HCT116 (cell line): ENCODE results near the gene APOBEC3B. TPM values are rescaled to one million over a fixed set of nuclear protein-coding genes. Genes with fewer than 3 reads are reported as not detected.

Source experiments
- ATAC-seq: fragments of 200-7000 bp; cut with Tn5 transposase; 2 replicates; pipeline ENCODE4 v1.9.1; 2020; ENCODE audit warnings: mild to moderate bottlenecking, moderate library complexity
- BruUV-seq: library from RNA; stranded (reverse); fragments of 400-500 nt; replicated peaks from 2 replicates; lab custom pipeline; 2021; lab: Mats Ljungman, UMichigan
- CTCF ChIA-PET: fragments of 300-600 bp; sonication (Branson Sonifier 250); formaldehyde crosslinking; loops from one replicate; lab custom pipeline; 2021; ENCODE audit warnings: antibody characterized with exemption; lab: Charles Lee
- POLR2A ChIA-PET: fragments of 300-600, 350-600 bp; sonication (Branson Sonifier 250); formaldehyde crosslinking; loops from one replicate; lab custom pipeline; 2021; ENCODE audit warnings: antibody characterized with exemption; lab: Charles Lee
- RAD21 ChIA-PET, 2 experiments: fragments of 300-600 bp; sonication (Branson Sonifier 250); formaldehyde crosslinking; loops; one replicate each; lab custom pipeline; 2023; ENCODE audit warnings: low total read pairs in 2 of 2; ENCODE audit not compliant: uncharacterized antibody in 2 of 2, unreplicated experiment in 2 of 2, low non-redundant PET in 1 of 2; lab: Charles Lee
- DNase-seq: peaks from one replicate; pipeline ENCODE4 v3.0.0-alpha.2; 2010; ENCODE audit warnings: low read depth, low spot score
- H2AFZ ChIP-seq: fragments of 200-600 bp; shearing (Covaris generic), sonication (generic); 2 replicates; pipeline ENCODE4 v1.6.1; 2017; ENCODE audit warnings: low read depth, mixed run types, mixed read lengths, antibody characterized with exemption, low read length; ENCODE audit not compliant: poor library complexity, severe bottlenecking
- H3K27ac ChIP-seq: 2 replicates; pipeline ENCODE4 v1.5.1; 2012; ENCODE audit warnings: low read depth, low read length
- H3K27me3 ChIP-seq: fragments of 200-600 bp; sonication (generic); 2 replicates; pipeline ENCODE4 v1.6.1; 2016; ENCODE audit warnings: mixed run types, low read length, mixed read lengths; ENCODE audit not compliant: insufficient read depth
- H3K36me3 ChIP-seq, 2 experiments: fragments of 200-500 bp in 1 of 2; fragments of 200-600 bp in 1 of 2; sonication (Bioruptor generic) in 1 of 2; sonication (generic) in 1 of 2; 2 replicates each; pipeline versions ENCODE4 v1.5.1 to v1.6.1; 2014 to 2016; ENCODE audit warnings: low read length in 2 of 2, inconsistent platforms in 1 of 2, mixed read lengths in 1 of 2, mixed run types in 1 of 2; ENCODE audit not compliant: insufficient read depth in 2 of 2, control insufficient read depth in 1 of 2
- H3K4me1 ChIP-seq, 2 experiments: fragments of 200-600 bp in 1 of 2; sonication (generic) in 1 of 2; 2 replicates each; pipeline versions ENCODE4 v1.5.1 to v1.6.1; 2012 to 2017; ENCODE audit warnings: low read length in 2 of 2, inconsistent platforms in 1 of 2, mild to moderate bottlenecking in 1 of 2, mixed read lengths in 1 of 2, mixed run types in 1 of 2, moderate library complexity in 1 of 2; ENCODE audit not compliant: insufficient read depth in 2 of 2, control insufficient read depth in 1 of 2
- H3K4me2 ChIP-seq: fragments of 200-600 bp; sonication (generic); 2 replicates; pipeline ENCODE4 v1.6.1; 2017; ENCODE audit warnings: mixed run types, low read length, mixed read lengths
- H3K4me3 ChIP-seq, 2 experiments: fragments of 200-600 bp in 1 of 2; sonication (generic) in 1 of 2; replicated peaks in 1 of 2; 2 replicates each; pipeline ENCODE4 v1.5.1; 2011 to 2016; ENCODE audit warnings: low read length in 2 of 2, control low read depth in 1 of 2, low read depth in 1 of 2, mild to moderate bottlenecking in 1 of 2, mixed read lengths in 1 of 2, mixed run types in 1 of 2
- H3K79me2 ChIP-seq: fragments of 200-600 bp; sonication (generic); 2 replicates; pipeline ENCODE4 v1.6.1; 2017; ENCODE audit warnings: mild to moderate bottlenecking, mixed run types, low read length, moderate library complexity, mixed read lengths; ENCODE audit not compliant: insufficient read depth
- H3K9ac ChIP-seq: fragments of 200-600 bp; sonication (generic); 2 replicates; pipeline ENCODE4 v1.6.1; 2016; ENCODE audit warnings: low read length, mixed read lengths
- H3K9me2 ChIP-seq: fragments of 200-600 bp; sonication (generic), shearing (Covaris generic); 2 replicates; pipeline ENCODE4 v1.6.1; 2017; ENCODE audit warnings: mixed run types, mild to moderate bottlenecking, moderate library complexity; ENCODE audit not compliant: insufficient read depth
- H3K9me3 ChIP-seq, 2 experiments: fragments of 200-500 bp in 1 of 2; fragments of 200-600 bp in 1 of 2; sonication (Bioruptor generic) in 1 of 2; sonication (generic) in 1 of 2; 2 replicates each; pipeline ENCODE4 v1.6.1; 2014 to 2017; ENCODE audit warnings: low read length in 2 of 2, mixed read lengths in 2 of 2, inconsistent platforms in 1 of 2, low read depth in 1 of 2, mild to moderate bottlenecking in 1 of 2, mixed run types in 1 of 2, moderate library complexity in 1 of 2; ENCODE audit not compliant: control insufficient read depth in 1 of 2, insufficient read depth in 1 of 2
- H4K20me1 ChIP-seq: fragments of 200-600 bp; sonication (generic), shearing (Covaris generic); 2 replicates; pipeline ENCODE4 v1.6.1; 2017; ENCODE audit warnings: mixed run types, mild to moderate bottlenecking, moderate library complexity; ENCODE audit not compliant: insufficient read depth
- CBX3 ChIP-seq: IDR thresholded peaks from 2 replicates; pipeline ENCODE4 v1.6.1; 2012; ENCODE audit warnings: low read depth
- EGR1 ChIP-seq: IDR thresholded peaks from 2 replicates; pipeline ENCODE4 v1.6.1; 2012; ENCODE audit warnings: low read depth
- ELF1 ChIP-seq: IDR thresholded peaks from 2 replicates; pipeline ENCODE4 v1.6.1; 2012; ENCODE audit warnings: low read depth, borderline replicate concordance
- EZH2 ChIP-seq: fragments of 200-600 bp; sonication (generic); IDR thresholded peaks from 2 replicates; pipeline ENCODE4 v1.6.1; 2017; ENCODE audit warnings: antibody characterized with exemption, mixed run types
- EZH2phosphoT487 ChIP-seq: fragments of 200-600 bp; IDR thresholded peaks from 2 replicates; pipeline ENCODE4 v1.6.1; 2018; ENCODE audit warnings: antibody characterized with exemption, borderline replicate concordance
- FOSL1 ChIP-seq: IDR thresholded peaks from 2 replicates; pipeline ENCODE4 v1.6.1; 2012; ENCODE audit warnings: low read depth
- JUND ChIP-seq: IDR thresholded peaks from 2 replicates; pipeline ENCODE4 v1.6.1; 2012
- POLR2A ChIP-seq: IDR thresholded peaks from 2 replicates; pipeline ENCODE4 v1.7.0; 2011; ENCODE audit warnings: borderline replicate concordance; ENCODE audit not compliant: insufficient read depth, insufficient read length; ENCODE audit errors: extremely low read depth
- POLR2AphosphoS5 ChIP-seq: IDR thresholded peaks from 2 replicates; pipeline ENCODE4 v1.6.1; 2011; ENCODE audit warnings: mild to moderate bottlenecking, low read depth, low read length, moderate library complexity
- RAD21 ChIP-seq: IDR thresholded peaks from 2 replicates; pipeline ENCODE4 v1.6.1; 2012; ENCODE audit warnings: low read depth, mild to moderate bottlenecking
- SIN3A ChIP-seq: IDR thresholded peaks from 2 replicates; pipeline ENCODE4 v1.6.1; 2012; ENCODE audit warnings: low read depth
- SP1 ChIP-seq: IDR thresholded peaks from 2 replicates; pipeline ENCODE4 v1.6.1; 2012; ENCODE audit warnings: low read depth
- SRF ChIP-seq: IDR thresholded peaks from 2 replicates; pipeline ENCODE4 v1.6.1; 2012; ENCODE audit warnings: low read depth
- TCF7L2 ChIP-seq: IDR thresholded peaks from 2 replicates; pipeline ENCODE4 v1.7.0; 2011; ENCODE audit warnings: borderline replicate concordance, inconsistent platforms; ENCODE audit not compliant: insufficient read depth, insufficient read length; ENCODE audit errors: extremely low read depth
- ZFX ChIP-seq: fragments of 450-650 bp; IDR thresholded peaks from 2 replicates; pipeline ENCODE4 v1.6.1; 2017
- ZNF274 ChIP-seq: fragments of 200-500 bp; sonication (Bioruptor generic); IDR thresholded peaks from 2 replicates; pipeline ENCODE4 v1.6.1; 2014; ENCODE audit warnings: mild to moderate bottlenecking, low read depth, low read length, inconsistent platforms
- intact Hi-C: fragments of 100-400 bp; cut with micrococcal nuclease; formaldehyde crosslinking; loops from 2 replicates; pipeline ENCODE4 v1.10.0; 2022
- total RNA-seq: library from RNA; stranded (reverse); gene quantifications from one replicate; pipeline ENCODE4 v1.2.1, GENCODE V29; 2021; ENCODE audit not compliant: unreplicated experiment
- TF ChIP-seq, protein P1 (sequence below): IDR thresholded peaks from 2 replicates; pipeline ENCODE4 v1.6.1; 2011; ENCODE audit warnings: mild to moderate bottlenecking, low read length, moderate library complexity; ENCODE audit not compliant: insufficient replicate concordance; ENCODE audit errors: extremely low read depth
- TF ChIP-seq, protein P2 (sequence below): IDR thresholded peaks from 2 replicates; pipeline ENCODE4 v1.6.1; 2012
- TF ChIP-seq, protein P3 (sequence below), 3 experiments: fragments of 200-600 bp in 1 of 3; sonication (generic) in 1 of 3; IDR thresholded peaks in 2 of 3; conservative IDR thresholded peaks in 1 of 3; 2 replicates each; pipeline ENCODE4 v1.5.1; 2012 to 2017; ENCODE audit warnings: low read depth in 2 of 3, low read length in 2 of 3, antibody characterized with exemption in 1 of 3, borderline replicate concordance in 1 of 3, control low read depth in 1 of 3, mild to moderate bottlenecking in 1 of 3, mixed read lengths in 1 of 3, mixed run types in 1 of 3, moderate library complexity in 1 of 3; ENCODE audit not compliant: insufficient read depth in 1 of 3
- TF ChIP-seq, protein P4 (sequence below): IDR thresholded peaks from 2 replicates; pipeline ENCODE4 v1.6.1; 2012; ENCODE audit warnings: low read depth

APOBEC3B gene
- total RNA-seq, 1 experiment from 2014 or later: 10.3 TPM

DNA sequence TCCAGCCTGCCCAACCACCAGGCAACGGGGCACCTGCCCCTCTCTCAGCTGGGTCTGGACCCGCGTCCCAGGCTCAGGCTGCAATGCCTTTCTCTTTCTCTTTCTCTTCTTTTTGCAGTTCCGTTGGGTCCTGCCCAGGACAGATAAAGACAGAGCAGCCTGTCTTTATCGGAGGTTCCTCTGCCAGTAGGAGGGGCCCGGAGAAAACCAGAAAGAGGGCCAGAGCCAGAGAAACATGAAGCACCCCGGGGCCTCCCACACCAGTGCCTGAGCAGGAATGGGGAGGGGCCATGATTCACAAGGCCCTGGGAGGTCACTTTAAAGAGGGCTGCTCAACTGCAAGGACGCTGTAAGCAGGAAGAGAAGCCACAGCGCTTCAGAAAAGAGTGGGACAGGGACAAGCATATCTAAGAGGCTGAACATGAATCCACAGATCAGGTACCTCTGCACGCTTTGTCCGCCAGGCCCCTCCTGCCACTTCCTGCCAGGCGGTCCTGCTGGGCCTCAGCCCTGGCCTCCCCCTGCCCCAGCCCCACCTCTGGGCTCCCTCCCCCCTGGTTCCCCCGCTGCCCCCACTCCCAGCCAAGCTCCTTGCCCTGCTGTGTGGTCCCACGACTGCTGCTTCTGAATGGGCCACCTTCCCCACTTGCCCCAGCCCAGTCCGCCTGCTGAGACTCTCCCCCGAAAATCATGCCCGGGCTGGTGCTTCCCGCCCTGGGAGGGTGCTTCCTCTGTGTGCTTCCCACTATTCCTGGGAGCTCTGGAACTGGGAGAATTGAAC is 32.0 kb downstream of the APOBEC3B start, which contains the start of gene APOBEC3C:
TSS of gene APOBEC3C (plus strand) at position 316 of the 781 bp plus-strand sequence. CDS start at position 422, 106 bp downstream.
- RAD21 ChIA-PET: interaction anchor here (0.6 to 0.7 kb wide), 2 partner anchors 14 to 515 kb away, joined by 4 to 5 read pairs; no protein-coding TSS in a partner anchor
- TSS peak; percentile 55 for BruUV-seq
- no peak for TF ChIP-seq CBX3
- TF ChIP-seq, protein P1, sequence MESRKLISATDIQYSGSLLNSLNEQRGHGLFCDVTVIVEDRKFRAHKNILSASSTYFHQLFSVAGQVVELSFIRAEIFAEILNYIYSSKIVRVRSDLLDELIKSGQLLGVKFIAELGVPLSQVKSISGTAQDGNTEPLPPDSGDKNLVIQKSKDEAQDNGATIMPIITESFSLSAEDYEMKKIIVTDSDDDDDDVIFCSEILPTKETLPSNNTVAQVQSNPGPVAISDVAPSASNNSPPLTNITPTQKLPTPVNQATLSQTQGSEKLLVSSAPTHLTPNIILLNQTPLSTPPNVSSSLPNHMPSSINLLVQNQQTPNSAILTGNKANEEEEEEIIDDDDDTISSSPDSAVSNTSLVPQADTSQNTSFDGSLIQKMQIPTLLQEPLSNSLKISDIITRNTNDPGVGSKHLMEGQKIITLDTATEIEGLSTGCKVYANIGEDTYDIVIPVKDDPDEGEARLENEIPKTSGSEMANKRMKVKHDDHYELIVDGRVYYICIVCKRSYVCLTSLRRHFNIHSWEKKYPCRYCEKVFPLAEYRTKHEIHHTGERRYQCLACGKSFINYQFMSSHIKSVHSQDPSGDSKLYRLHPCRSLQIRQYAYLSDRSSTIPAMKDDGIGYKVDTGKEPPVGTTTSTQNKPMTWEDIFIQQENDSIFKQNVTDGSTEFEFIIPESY: no peak
- TF ChIP-seq EZH2: no peak
- TF ChIP-seq ZFX: peak; percentile 71; the same call in 1 of the 2 replicates
- TF ChIP-seq, protein P2, sequence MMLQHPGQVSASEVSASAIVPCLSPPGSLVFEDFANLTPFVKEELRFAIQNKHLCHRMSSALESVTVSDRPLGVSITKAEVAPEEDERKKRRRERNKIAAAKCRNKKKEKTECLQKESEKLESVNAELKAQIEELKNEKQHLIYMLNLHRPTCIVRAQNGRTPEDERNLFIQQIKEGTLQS: no peak
- TF ChIP-seq SIN3A: peak; percentile 30; the same call in 1 of the 2 replicates
- no peak for TF ChIP-seq ZNF274
- no peak for TF ChIP-seq JUND
- TF ChIP-seq RAD21: peak; percentile 57; the same call in 1 of the 2 replicates
- no peak for TF ChIP-seq EGR1
- TF ChIP-seq EZH2phosphoT487: no peak
- TF ChIP-seq, protein P3, sequence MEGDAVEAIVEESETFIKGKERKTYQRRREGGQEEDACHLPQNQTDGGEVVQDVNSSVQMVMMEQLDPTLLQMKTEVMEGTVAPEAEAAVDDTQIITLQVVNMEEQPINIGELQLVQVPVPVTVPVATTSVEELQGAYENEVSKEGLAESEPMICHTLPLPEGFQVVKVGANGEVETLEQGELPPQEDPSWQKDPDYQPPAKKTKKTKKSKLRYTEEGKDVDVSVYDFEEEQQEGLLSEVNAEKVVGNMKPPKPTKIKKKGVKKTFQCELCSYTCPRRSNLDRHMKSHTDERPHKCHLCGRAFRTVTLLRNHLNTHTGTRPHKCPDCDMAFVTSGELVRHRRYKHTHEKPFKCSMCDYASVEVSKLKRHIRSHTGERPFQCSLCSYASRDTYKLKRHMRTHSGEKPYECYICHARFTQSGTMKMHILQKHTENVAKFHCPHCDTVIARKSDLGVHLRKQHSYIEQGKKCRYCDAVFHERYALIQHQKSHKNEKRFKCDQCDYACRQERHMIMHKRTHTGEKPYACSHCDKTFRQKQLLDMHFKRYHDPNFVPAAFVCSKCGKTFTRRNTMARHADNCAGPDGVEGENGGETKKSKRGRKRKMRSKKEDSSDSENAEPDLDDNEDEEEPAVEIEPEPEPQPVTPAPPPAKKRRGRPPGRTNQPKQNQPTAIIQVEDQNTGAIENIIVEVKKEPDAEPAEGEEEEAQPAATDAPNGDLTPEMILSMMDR (IDR thresholded peaks at IDR 0.05 in 2 of 3, conservative IDR thresholded peaks at IDR 0.05 in 1 of 3; ENCODE audit: borderline replicate concordance in 1 of 3, insufficient read depth in 1 of 3, low read depth in 2 of 3, low read length in 2 of 3): no peak
- TF ChIP-seq POLR2A: peak; percentile 28
- no peak; the same call in 1 of the 2 replicates for TF ChIP-seq FOSL1
- TF ChIP-seq POLR2AphosphoS5: peak; percentile 87
- no peak for TF ChIP-seq ELF1
- no peak for TF ChIP-seq SRF
- TF ChIP-seq SP1: no peak
- peak; percentile 11 for TF ChIP-seq TCF7L2
- TF ChIP-seq, protein P4, sequence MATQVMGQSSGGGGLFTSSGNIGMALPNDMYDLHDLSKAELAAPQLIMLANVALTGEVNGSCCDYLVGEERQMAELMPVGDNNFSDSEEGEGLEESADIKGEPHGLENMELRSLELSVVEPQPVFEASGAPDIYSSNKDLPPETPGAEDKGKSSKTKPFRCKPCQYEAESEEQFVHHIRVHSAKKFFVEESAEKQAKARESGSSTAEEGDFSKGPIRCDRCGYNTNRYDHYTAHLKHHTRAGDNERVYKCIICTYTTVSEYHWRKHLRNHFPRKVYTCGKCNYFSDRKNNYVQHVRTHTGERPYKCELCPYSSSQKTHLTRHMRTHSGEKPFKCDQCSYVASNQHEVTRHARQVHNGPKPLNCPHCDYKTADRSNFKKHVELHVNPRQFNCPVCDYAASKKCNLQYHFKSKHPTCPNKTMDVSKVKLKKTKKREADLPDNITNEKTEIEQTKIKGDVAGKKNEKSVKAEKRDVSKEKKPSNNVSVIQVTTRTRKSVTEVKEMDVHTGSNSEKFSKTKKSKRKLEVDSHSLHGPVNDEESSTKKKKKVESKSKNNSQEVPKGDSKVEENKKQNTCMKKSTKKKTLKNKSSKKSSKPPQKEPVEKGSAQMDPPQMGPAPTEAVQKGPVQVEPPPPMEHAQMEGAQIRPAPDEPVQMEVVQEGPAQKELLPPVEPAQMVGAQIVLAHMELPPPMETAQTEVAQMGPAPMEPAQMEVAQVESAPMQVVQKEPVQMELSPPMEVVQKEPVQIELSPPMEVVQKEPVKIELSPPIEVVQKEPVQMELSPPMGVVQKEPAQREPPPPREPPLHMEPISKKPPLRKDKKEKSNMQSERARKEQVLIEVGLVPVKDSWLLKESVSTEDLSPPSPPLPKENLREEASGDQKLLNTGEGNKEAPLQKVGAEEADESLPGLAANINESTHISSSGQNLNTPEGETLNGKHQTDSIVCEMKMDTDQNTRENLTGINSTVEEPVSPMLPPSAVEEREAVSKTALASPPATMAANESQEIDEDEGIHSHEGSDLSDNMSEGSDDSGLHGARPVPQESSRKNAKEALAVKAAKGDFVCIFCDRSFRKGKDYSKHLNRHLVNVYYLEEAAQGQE: no peak

More for the DNA sequence above, 32.0 kb downstream of the APOBEC3B start, which contains the start of gene APOBEC3C:
- peak within 1 kb of the TSS; percentile 57 for H2AFZ ChIP-seq
- H4K20me1 ChIP-seq: no peaks in the 10 kb centered on the region
- intact Hi-C loops: no loop called here
- DNase-seq (peak; percentile 65), ATAC-seq (peak; percentile 96)
- peak within 1 kb of the TSS; percentile 74 for H3K27ac ChIP-seq
- peak within 1 kb of the TSS; percentile 71 to 75 for H3K4me3 ChIP-seq
- peaks cover 0 to 3% of the 10 kb centered on the region in 2 experiments; a peak in 2 of 4 replicates for H3K36me3 ChIP-seq
- H3K9me3 ChIP-seq: no peaks in the 10 kb centered on the region
- POLR2A ChIA-PET: no interaction called here
- H3K4me2 ChIP-seq: peak within 1 kb of the TSS; percentile 91
- H3K79me2 ChIP-seq: peaks cover 11% of the 10 kb centered on the region
- H3K4me1 ChIP-seq: peaks cover 3 to 22% of the 10 kb centered on the region in 2 experiments; a peak in 3 of 4 replicates
- H3K27me3 ChIP-seq: no peaks in the 10 kb centered on the region
- H3K9ac ChIP-seq: peak within 1 kb of the TSS; percentile 73
- CTCF ChIA-PET: no interaction called here
- H3K9me2 ChIP-seq: no peaks in the 10 kb centered on the region
